Measurements from ENCODE around the gene OR2Y1. TPM values are rescaled to one million over a fixed set of nuclear protein-coding genes. Genes with fewer than 3 reads are reported as not detected.

OR2Y1 gene
- total RNA-seq, 4 donors from 2014 or later = not detected

- 89% methylated on average over 1 of the region's 1 CpG for WGBS
- no peak for TF ChIP-seq POLR2A (IDR thresholded peaks at IDR 0.05)
- no peak for TF ChIP-seq CTCF (IDR thresholded peaks at IDR 0.05)
- no peak for TF ChIP-seq POLR2AphosphoS5 (IDR thresholded peaks at IDR 0.05)
- TF ChIP-seq EP300 (IDR thresholded peaks at IDR 0.05) = no peak
- Histone ChIP-seq H3K36me3 (no peaks in the 10 kb centered on the region), H3K4me1 (no peaks in the 10 kb centered on the region), H3K4me3 (no peak overlapping the region), H3K27me3 (peaks cover 7% of the 10 kb centered on the region), H3K27ac (no peak overlapping the region), H3K9me3 (no peaks in the 10 kb centered on the region)
- DNase-seq (ENCODE audit: low spot score in 2 of 2) = no peak
Measured at GRCh38 chr5:180699042-180699441, 40.8 kb downstream of the OR2Y1 start.

GRCh38 chr5:180696116-180696515 is 43.7 kb downstream of the OR2Y1 start:
- H3K36me3 ChIP-seq = no peaks in the 10 kb centered on the region
- H3K27me3 ChIP-seq = peaks cover 24% of the 10 kb centered on the region
- no peak overlapping the region for H3K27ac ChIP-seq
- H3K4me1 ChIP-seq = no peaks in the 10 kb centered on the region
- TF ChIP-seq POLR2A (IDR thresholded peaks at IDR 0.05) (no peak), POLR2AphosphoS5 (IDR thresholded peaks at IDR 0.05) (no peak)
- H3K9me3 ChIP-seq = no peaks in the 10 kb centered on the region
- DNase-seq (ENCODE audit: low spot score in 2 of 2) = no peak
- WGBS = 90% methylated on average over 1 of the region's 1 CpG
- H3K4me3 ChIP-seq = no peak overlapping the region

- H3K9me3 ChIP-seq = no peaks in the 10 kb centered on the region
- TF ChIP-seq POLR2AphosphoS5 (IDR thresholded peaks at IDR 0.05) (no peak), EP300 (IDR thresholded peaks at IDR 0.05) (no peak), POLR2A (IDR thresholded peaks at IDR 0.05) (no peak)
- no peak overlapping the region for H3K4me3 ChIP-seq
- DNase-seq (ENCODE audit: low spot score in 2 of 2) = no peak
- no peaks in the 10 kb centered on the region for H3K36me3 ChIP-seq
- H3K4me1 ChIP-seq = no peaks in the 10 kb centered on the region
- 73% methylated on average over 3 of the region's 3 CpGs for WGBS
- no peak overlapping the region for H3K27ac ChIP-seq
- H3K27me3 ChIP-seq = peaks cover 38% of the 10 kb centered on the region
Measured at GRCh38 chr5:180692429-180692828, 47.4 kb downstream of the OR2Y1 start.

- Histone ChIP-seq H3K27me3 (peaks cover 39% of the 10 kb centered on the region), H3K4me1 (no peaks in the 10 kb centered on the region), H3K27ac (no peak overlapping the region), H3K9me3 (no peaks in the 10 kb centered on the region), H3K4me3 (no peak overlapping the region), H3K36me3 (no peaks in the 10 kb centered on the region)
- no peak for DNase-seq (ENCODE audit: low spot score in 2 of 2)
- no peak for TF ChIP-seq EP300 (IDR thresholded peaks at IDR 0.05)
- no peak for TF ChIP-seq CTCF (IDR thresholded peaks at IDR 0.05)
- TF ChIP-seq POLR2A (IDR thresholded peaks at IDR 0.05) = no peak
- no peak for TF ChIP-seq POLR2AphosphoS5 (IDR thresholded peaks at IDR 0.05)
- WGBS = 88% methylated on average over 6 of the region's 6 CpGs
Measured at GRCh38 chr5:180691046-180691445, 48.8 kb downstream of the OR2Y1 start.

- Histone ChIP-seq H3K4me3 (no peak overlapping the region), H3K27me3 (peaks cover 36% of the 10 kb centered on the region), H3K4me1 (no peaks in the 10 kb centered on the region), H3K36me3 (no peaks in the 10 kb centered on the region), H3K27ac (no peak overlapping the region), H3K9me3 (no peaks in the 10 kb centered on the region)
- no peak for DNase-seq (ENCODE audit: low spot score in 2 of 2)
- no peak for TF ChIP-seq EP300 (IDR thresholded peaks at IDR 0.05)
- TF ChIP-seq POLR2AphosphoS5 (IDR thresholded peaks at IDR 0.05) = no peak
- TF ChIP-seq CTCF (IDR thresholded peaks at IDR 0.05) = no peak
- TF ChIP-seq POLR2A (IDR thresholded peaks at IDR 0.05) = no peak
- 59% methylated on average over 6 of the region's 6 CpGs for WGBS
Measured at GRCh38 chr5:180690562-180690961, 49.3 kb downstream of the OR2Y1 start.

GRCh38 chr5:180689775-180690174 is 50.1 kb downstream of the OR2Y1 start:
- Histone ChIP-seq H3K4me3 (no peak overlapping the region), H3K9me3 (no peaks in the 10 kb centered on the region), H3K36me3 (no peaks in the 10 kb centered on the region), H3K27me3 (peaks cover 38% of the 10 kb centered on the region), H3K4me1 (no peaks in the 10 kb centered on the region), H3K27ac (no peak overlapping the region)
- no peak for DNase-seq (ENCODE audit: low spot score in 2 of 2)
- WGBS = 81% methylated on average over 7 of the region's 7 CpGs
- no peak for TF ChIP-seq POLR2A (IDR thresholded peaks at IDR 0.05)
- TF ChIP-seq CTCF (IDR thresholded peaks at IDR 0.05) = no peak
- no peak for TF ChIP-seq POLR2AphosphoS5 (IDR thresholded peaks at IDR 0.05)
- TF ChIP-seq EP300 (IDR thresholded peaks at IDR 0.05) = no peak

Other genes with a start within 250 kb of the OR2Y1 start
- gene CNOT6, start 245.7 kb downstream of the OR2Y1 start, total RNA-seq = 10 to 100 TPM; 11.0 to 17.8 (median 15.0) TPM
- 1 to 10 TPM in 3 of 4 donors, not detected in 1; 2.2 to 7.8 (median 4.1) TPM for gene SCGB3A1, start 148.6 kb downstream of the OR2Y1 start, total RNA-seq
- gene FLT4, start 90.5 kb downstream of the OR2Y1 start, total RNA-seq = 1 to 10 TPM in 3 of 4 donors, under 1 TPM in 1; 0.79 to 8.9 (median 1.4) TPM
- gene MGAT1, start 62.7 kb upstream of the OR2Y1 start, total RNA-seq = 100 to 1,000 TPM; 122 to 137 (median 125) TPM
- gene ZFP62, start 121.2 kb upstream of the OR2Y1 start, total RNA-seq = 10 to 100 TPM; 35.5 to 41.1 (median 39.1) TPM
- under 1 TPM in 2 of 4 donors, not detected in 2; 0.51 to 0.79 TPM for gene BTNL8, start 159.1 kb upstream of the OR2Y1 start, total RNA-seq
- gene BTNL3, start 248.8 kb upstream of the OR2Y1 start, total RNA-seq = not detected